Stomach (tissue), 19 donors: ENCODE measurements around the gene B3GNT2. TPM values are rescaled to one million over a fixed set of nuclear protein-coding genes. Genes with fewer than 3 reads are reported as not detected.
"Not testable (repeated sequence)": the region's sequence is repeated elsewhere in the genome, so short reads cannot be mapped to it uniquely, and the experiment has no call there.

Source experiments
- DNase-seq, 2 donors: peaks; one replicate each; pipeline versions ENCODE4 v3.0.0 to v3.0.0-alpha.2; 2013 to 2019
- H3K27ac ChIP-seq, 5 donors: fragments of 200-600 bp in 4 of 5; sonication (generic) in 4 of 5; one replicate each; pipeline ENCODE4 v1.5.1; 2013 to 2019; ENCODE audit warnings: mild to moderate bottlenecking in 1 of 5, moderate library complexity in 1 of 5
- H3K27me3 ChIP-seq, 3 donors: fragments of 200-600 bp; sonication (generic); one replicate each; pipeline ENCODE4 v1.5.1; 2017 to 2019; ENCODE audit warnings: mixed run types in 1 of 3
- H3K36me3 ChIP-seq, 4 donors: fragments of 200-600 bp; sonication (generic); 1 replicate in 3 of 4; 2 replicates in 1 of 4; pipeline ENCODE4 v1.5.1; 2016 to 2019
- H3K4me1 ChIP-seq, 4 donors: fragments of 200-600 bp; sonication (generic); one replicate each; pipeline ENCODE4 v1.5.1; 2016 to 2019
- H3K4me3 ChIP-seq, 4 donors: fragments of 200-600 bp; sonication (generic) in 3 of 4; one replicate each; pipeline ENCODE4 v1.5.1; 2016 to 2019; ENCODE audit warnings: mild to moderate bottlenecking in 1 of 4
- H3K9me3 ChIP-seq, 4 donors: fragments of 200-600 bp; sonication (generic); one replicate each; pipeline ENCODE4 v1.5.1; 2016 to 2019
- EP300 ChIP-seq: sonication (generic); formaldehyde crosslinking; IDR thresholded peaks from one replicate; pipeline ENCODE4 v1.6.1; 2017; ENCODE audit warnings: antibody characterized with exemption
- POLR2A ChIP-seq, 4 donors: fragments of 450-650 bp; IDR thresholded peaks; one replicate each; pipeline ENCODE4 v1.6.1; 2016; ENCODE audit warnings: antibody characterized with exemption in 4 of 4, control low read depth in 2 of 4, mild to moderate bottlenecking in 1 of 4, moderate library complexity in 1 of 4
- POLR2AphosphoS5 ChIP-seq, 3 donors: sonication (generic); formaldehyde crosslinking; IDR thresholded peaks; one replicate each; pipeline ENCODE4 v1.6.1; 2016; ENCODE audit warnings: antibody characterized with exemption in 3 of 3
- WGBS, 5 donors: extraction: QIAGEN DNeasy Blood & Tissue Kit in 3 of 5; methylation state at CpG; one replicate each; pipeline versions ENCODE4 v1.1.5 to v1.1.7; 2013 to 2018; 5-methylcytosine and 5-hydroxymethylcytosine counted together
- intact Hi-C: fragments of 100-400 bp; cut with DNase I; formaldehyde crosslinking; loops from one replicate; pipeline ENCODE4 v1.15.1; 2023; ENCODE audit warnings: low total_unique reads
- long read RNA-seq, 10 donors: transcript quantifications; one replicate each; lab custom pipeline, GENCODE V29; 2026
- polyA plus RNA-seq, 3 donors: library from polyadenylated mRNA; stranded (reverse); fragments of 200-250 nt; gene quantifications; one replicate each; pipeline ENCODE4 v1.2.3, GENCODE V29; 2013
- total RNA-seq, 5 donors: library from RNA; depleted of rRNA; stranded (reverse); fragments of >200 nt; gene quantifications; one replicate each; pipeline versions ENCODE4 v1.1.0 to v1.2.3, GENCODE V29; 2014 to 2016
- TF ChIP-seq, protein P1 (sequence below), 7 experiments: fragments of 450-650 bp in 4 of 7; fragments of 200-600 bp in 3 of 7; sonication (generic) in 3 of 7; IDR thresholded peaks; one replicate each; pipeline ENCODE4 v1.5.1; 2016 to 2019; ENCODE audit warnings: antibody characterized with exemption in 7 of 7, control low read depth in 2 of 7, mild to moderate bottlenecking in 1 of 7
- donor health status: healthy with polysubstance abuse.
- donor health status: Bipolar disorder and iron deficiency.
- donor health status: healthy.

Gene B3GNT2
- total RNA-seq: 10 to 100 TPM; 10.7 to 62.5 (median 30.3) TPM
- polyA plus RNA-seq: 1 to 10 TPM; 6.6 to 7.3 (median 7.3) TPM
- long read RNA-seq, donor 1, partial matches to known transcripts: 0 of 1 reads
- long read RNA-seq, donor 1, other reads (novel, unspliced or antisense): 0 of 1 reads
- long read RNA-seq, donor 2, partial matches to known transcripts: 0 of 4 reads
- long read RNA-seq, donor 2, other reads (novel, unspliced or antisense): 0 of 4 reads
- long read RNA-seq, donor 3, partial matches to known transcripts: 0 of 4 reads
- long read RNA-seq, donor 3, other reads (novel, unspliced or antisense): 0 of 4 reads
- long read RNA-seq, donor 4: 0 reads
- long read RNA-seq, donor 5, transcript B3GNT2-201 (2 exons, 2,763 nt): major isoform, 6 of 6 reads
- long read RNA-seq, donor 5, partial matches to known transcripts: 0 of 6 reads
- long read RNA-seq, donor 5, other reads (novel, unspliced or antisense): 0 of 6 reads
- long read RNA-seq, donor 6: 0 reads
- long read RNA-seq, donor 7, transcript B3GNT2-201 (2 exons, 2,763 nt): major isoform, 6 of 6 reads
- long read RNA-seq, donor 7, partial matches to known transcripts: 0 of 6 reads
- long read RNA-seq, donor 7, other reads (novel, unspliced or antisense): 0 of 6 reads
- long read RNA-seq, donor 8, transcript B3GNT2-201 (2 exons, 2,763 nt): major isoform, 6 of 6 reads
- long read RNA-seq, donor 8, partial matches to known transcripts: 0 of 6 reads
- long read RNA-seq, donor 8, other reads (novel, unspliced or antisense): 0 of 6 reads
- long read RNA-seq, donor 9, transcript B3GNT2-201 (2 exons, 2,763 nt): major isoform, 8 of 14 reads
- long read RNA-seq, donor 9, partial matches to known transcripts: 6 of 14 reads
- long read RNA-seq, donor 9, other reads (novel, unspliced or antisense): 0 of 14 reads
- long read RNA-seq, donor 10, partial matches to known transcripts: 0 of 3 reads
- long read RNA-seq, donor 10, other reads (novel, unspliced or antisense): 0 of 3 reads

DNA sequence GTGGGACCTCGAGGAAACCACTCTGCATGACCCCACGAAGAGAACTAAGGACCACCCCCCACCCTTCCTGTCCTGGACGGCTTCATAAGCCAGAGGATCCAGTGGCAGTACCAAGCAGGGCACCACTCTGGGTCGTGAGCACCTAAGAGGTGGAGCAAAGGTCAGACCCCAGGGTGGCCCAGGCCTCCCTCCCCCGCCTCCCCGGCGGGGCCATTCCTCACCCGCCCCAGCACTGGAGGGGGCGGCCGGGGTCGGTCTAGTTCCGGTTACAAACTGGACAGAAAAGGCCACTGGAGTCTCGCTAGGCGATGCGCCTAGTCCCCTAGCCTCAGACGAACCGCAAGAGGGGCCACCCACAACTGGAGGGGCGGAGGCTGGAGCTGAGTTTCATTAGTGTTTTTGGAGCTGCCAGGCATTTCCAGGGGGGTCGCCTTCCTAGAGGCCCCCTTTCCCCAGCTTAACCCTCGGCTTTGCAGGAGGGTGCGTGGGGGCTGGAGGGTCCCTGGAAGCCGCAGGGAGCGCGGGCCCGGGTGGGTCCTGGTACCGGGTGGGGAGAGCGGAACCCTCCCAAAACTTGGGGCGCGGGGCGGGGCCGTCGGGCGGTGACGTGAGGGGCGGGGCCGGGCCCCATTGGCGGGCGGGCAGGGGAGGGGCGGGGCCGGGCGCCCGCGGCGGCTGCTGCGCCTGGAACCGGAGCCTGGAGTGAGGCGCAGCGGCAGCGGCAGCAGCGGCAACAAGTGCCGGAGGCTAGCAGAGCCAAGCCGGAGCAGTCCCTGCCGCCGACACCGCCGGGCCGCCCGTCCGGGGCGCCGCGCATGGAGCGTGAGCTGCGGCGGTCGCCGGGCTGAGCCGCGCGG lies at the start of gene B3GNT2:
Gene B3GNT2 (plus strand): TSS at position 695 of the 857 bp plus-strand sequence. CDS start 26,106 bp downstream, outside the sequence.
- Histone ChIP-seq H3K9me3 (no peaks in the 10 kb centered on the region), H3K4me1 (peaks cover 28 to 45% (median 36%) of the 10 kb centered on the region in 4 donors), H3K36me3 (no peaks in the 10 kb centered on the region), H3K27me3 (no peaks in the 10 kb centered on the region), H3K4me3 (peak within 1 kb of the TSS; percentile 96 to 99 (median 97)), H3K27ac (peak within 1 kb of the TSS; percentile 98 to 100 (median 99))
- 0 to 2% (median 0%) methylated on average over 3 to 70 of the region's 70 CpGs for WGBS, 5 donors
- TF ChIP-seq POLR2AphosphoS5 (IDR thresholded peaks at IDR 0.05): peak in 2 of 3 donors; percentile 86 to 89
- TF ChIP-seq, protein P1, sequence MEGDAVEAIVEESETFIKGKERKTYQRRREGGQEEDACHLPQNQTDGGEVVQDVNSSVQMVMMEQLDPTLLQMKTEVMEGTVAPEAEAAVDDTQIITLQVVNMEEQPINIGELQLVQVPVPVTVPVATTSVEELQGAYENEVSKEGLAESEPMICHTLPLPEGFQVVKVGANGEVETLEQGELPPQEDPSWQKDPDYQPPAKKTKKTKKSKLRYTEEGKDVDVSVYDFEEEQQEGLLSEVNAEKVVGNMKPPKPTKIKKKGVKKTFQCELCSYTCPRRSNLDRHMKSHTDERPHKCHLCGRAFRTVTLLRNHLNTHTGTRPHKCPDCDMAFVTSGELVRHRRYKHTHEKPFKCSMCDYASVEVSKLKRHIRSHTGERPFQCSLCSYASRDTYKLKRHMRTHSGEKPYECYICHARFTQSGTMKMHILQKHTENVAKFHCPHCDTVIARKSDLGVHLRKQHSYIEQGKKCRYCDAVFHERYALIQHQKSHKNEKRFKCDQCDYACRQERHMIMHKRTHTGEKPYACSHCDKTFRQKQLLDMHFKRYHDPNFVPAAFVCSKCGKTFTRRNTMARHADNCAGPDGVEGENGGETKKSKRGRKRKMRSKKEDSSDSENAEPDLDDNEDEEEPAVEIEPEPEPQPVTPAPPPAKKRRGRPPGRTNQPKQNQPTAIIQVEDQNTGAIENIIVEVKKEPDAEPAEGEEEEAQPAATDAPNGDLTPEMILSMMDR (IDR thresholded peaks at IDR 0.05): no peak
- TF ChIP-seq POLR2A (IDR thresholded peaks at IDR 0.05): no peak
- DNase-seq: peak; percentile 86 to 95
- intact Hi-C loops: no loop called here

GRCh38 chr2:62146790-62147189 lies 49.1 kb upstream of the B3GNT2 start:
- DNase-seq, H3K36me3 ChIP-seq, H3K27ac ChIP-seq, H3K4me1 ChIP-seq, H3K27me3 ChIP-seq, H3K4me3 ChIP-seq, H3K9me3 ChIP-seq, intact Hi-C loops: not testable (repeated sequence)
- WGBS, 5 donors: 90 to 98% (median 92%) methylated on average over 5 to 7 of the region's 7 CpGs

- Histone ChIP-seq H3K36me3 (peaks cover 0 to 6% (median 0%) of the 10 kb centered on the region in 4 donors), H3K4me3 (no peak overlapping the region), H3K4me1 (no peaks in the 10 kb centered on the region), H3K27me3 (no peaks in the 10 kb centered on the region), H3K27ac (no peak overlapping the region), H3K9me3 (no peaks in the 10 kb centered on the region)
- DNase-seq: no peak
- WGBS, 5 donors: 85 to 91% (median 88%) methylated on average over 4 of the region's 4 CpGs
- TF ChIP-seq POLR2AphosphoS5 (IDR thresholded peaks at IDR 0.05): no peak
- no peak for TF ChIP-seq POLR2A (IDR thresholded peaks at IDR 0.05)
- TF ChIP-seq, protein P1 (IDR thresholded peaks at IDR 0.05): no peak
- no peak for TF ChIP-seq EP300
- intact Hi-C loops: no loop called here
Observed at GRCh38 chr2:62147610-62148301, 48.2 kb upstream of the B3GNT2 start.

GRCh38 chr2:62149708-62150107 lies 46.2 kb upstream of the B3GNT2 start:
- no peak for DNase-seq
- Histone ChIP-seq H3K36me3 (peaks cover 0 to 6% (median 0%) of the 10 kb centered on the region in 4 donors), H3K9me3 (no peaks in the 10 kb centered on the region), H3K4me1 (no peaks in the 10 kb centered on the region), H3K27me3 (no peaks in the 10 kb centered on the region), H3K27ac (no peak overlapping the region), H3K4me3 (no peak overlapping the region)
- TF ChIP-seq POLR2A (IDR thresholded peaks at IDR 0.05) (no peak), POLR2AphosphoS5 (IDR thresholded peaks at IDR 0.05) (no peak), EP300 (no peak)
- TF ChIP-seq, protein P1 (IDR thresholded peaks at IDR 0.05): no peak
- intact Hi-C loops: no loop called here
